Mesenchymal stem cell (in vitro differentiated cells and primary cell): ENCODE measurements around the gene SKAP2.

Experiments used
- DNase-seq: peaks from one replicate; pipeline ENCODE4 v3.0.0-alpha.2; 2013
- H2AFZ ChIP-seq: one replicate; pipeline ENCODE4 v1.6.1; 2013; ENCODE audit warnings: low read depth, mild to moderate bottlenecking, control low read depth, inconsistent platforms, low read length, moderate library complexity
- H2AK5ac ChIP-seq: 2 replicates; pipeline ENCODE4 v1.6.1; 2013; ENCODE audit warnings: low read length, moderate library complexity, mild to moderate bottlenecking, inconsistent platforms; ENCODE audit not compliant: severe bottlenecking
- H2BK120ac ChIP-seq: one replicate; pipeline ENCODE4 v1.6.1; 2013; ENCODE audit warnings: low read depth, mild to moderate bottlenecking, inconsistent platforms, low read length, moderate library complexity
- H2BK12ac ChIP-seq, 2 experiments: one replicate each; pipeline ENCODE4 v1.6.1; 2013; ENCODE audit warnings: inconsistent platforms in 2 of 2, low read length in 2 of 2, mild to moderate bottlenecking in 2 of 2, moderate library complexity in 2 of 2, control low read depth in 1 of 2
- H2BK15ac ChIP-seq: one replicate; pipeline ENCODE4 v1.6.1; 2013; ENCODE audit warnings: mild to moderate bottlenecking, low read depth, inconsistent platforms; ENCODE audit not compliant: poor library complexity, severe bottlenecking
- H2BK5ac ChIP-seq: 2 replicates; pipeline ENCODE4 v1.6.1; 2013; ENCODE audit warnings: low read depth, mild to moderate bottlenecking, low read length, control low read depth, inconsistent platforms; ENCODE audit not compliant: poor library complexity, severe bottlenecking
- H3K14ac ChIP-seq, 2 experiments: one replicate each; pipeline ENCODE4 v1.6.1; 2013; ENCODE audit warnings: inconsistent platforms in 2 of 2, low read length in 2 of 2, control low read depth in 1 of 2, mild to moderate bottlenecking in 1 of 2, moderate library complexity in 1 of 2
- H3K18ac ChIP-seq, 2 experiments: one replicate each; pipeline ENCODE4 v1.6.1; 2013; ENCODE audit warnings: inconsistent platforms in 2 of 2, low read length in 2 of 2, control low read depth in 1 of 2, low read depth in 1 of 2, mild to moderate bottlenecking in 1 of 2
- H3K23ac ChIP-seq, 2 experiments: one replicate each; pipeline ENCODE4 v1.6.1; 2013; ENCODE audit warnings: inconsistent platforms in 2 of 2, low read length in 2 of 2, mild to moderate bottlenecking in 2 of 2, moderate library complexity in 2 of 2, control low read depth in 1 of 2
- H3K27ac ChIP-seq: 2 replicates; pipeline ENCODE4 v1.5.1; 2013; ENCODE audit warnings: mild to moderate bottlenecking, moderate library complexity, low read length, control low read depth, inconsistent platforms; ENCODE audit not compliant: poor library complexity, severe bottlenecking
- H3K27me3 ChIP-seq, 2 experiments: 2 replicates each; pipeline versions ENCODE4 v1.6.1 to v1.7.0; 2013; ENCODE audit warnings: low read length in 2 of 2, mild to moderate bottlenecking in 2 of 2, moderate library complexity in 2 of 2, control low read depth in 1 of 2, inconsistent platforms in 1 of 2; ENCODE audit not compliant: control insufficient read depth in 1 of 2, insufficient read depth in 1 of 2
- H3K36me3 ChIP-seq, 2 experiments: 2 replicates each; pipeline versions ENCODE4 v1.6.1 to v1.7.0; 2013; ENCODE audit warnings: low read length in 2 of 2, control low read depth in 1 of 2, inconsistent platforms in 1 of 2, low read depth in 1 of 2, mild to moderate bottlenecking in 1 of 2; ENCODE audit not compliant: insufficient read depth in 2 of 2, control insufficient read depth in 1 of 2
- H3K4ac ChIP-seq, 2 experiments: one replicate each; pipeline ENCODE4 v1.6.1; 2013; ENCODE audit warnings: inconsistent platforms in 2 of 2, low read length in 2 of 2, mild to moderate bottlenecking in 2 of 2, moderate library complexity in 2 of 2, control low read depth in 1 of 2, low read depth in 1 of 2
- H3K4me1 ChIP-seq: 2 replicates; pipeline ENCODE4 v1.6.1; 2013; ENCODE audit warnings: low read depth, low read length, control low read depth; ENCODE audit not compliant: control insufficient read depth, insufficient read depth
- H3K4me2 ChIP-seq: 2 replicates; pipeline ENCODE4 v1.6.1; 2013; ENCODE audit warnings: low read length, mild to moderate bottlenecking, inconsistent platforms; ENCODE audit not compliant: poor library complexity, severe bottlenecking
- H3K4me3 ChIP-seq, 2 experiments: 2 replicates each; pipeline versions ENCODE4 v1.5.1 to v1.7.0; 2013; ENCODE audit warnings: low read length in 2 of 2, mild to moderate bottlenecking in 2 of 2, control low read depth in 1 of 2, low read depth in 1 of 2; ENCODE audit not compliant: insufficient read depth in 1 of 2
- H3K79me1 ChIP-seq: replicated peaks from 2 replicates; pipeline ENCODE4 v1.6.1; 2013; ENCODE audit warnings: mild to moderate bottlenecking, control low read depth, low read length, inconsistent platforms; ENCODE audit not compliant: poor library complexity, severe bottlenecking
- H3K9ac ChIP-seq: 2 replicates; pipeline ENCODE4 v1.7.0; 2013; ENCODE audit warnings: mild to moderate bottlenecking, low read length, moderate library complexity
- H3K9me3 ChIP-seq: 2 replicates; pipeline ENCODE4 v1.7.0; 2013; ENCODE audit warnings: mild to moderate bottlenecking, low read length; ENCODE audit not compliant: control insufficient read depth
- H4K8ac ChIP-seq: one replicate; pipeline ENCODE4 v1.6.1; 2013; ENCODE audit warnings: inconsistent platforms, mild to moderate bottlenecking, low read length, moderate library complexity
- H4K91ac ChIP-seq: one replicate; pipeline ENCODE4 v1.6.1; 2013; ENCODE audit warnings: mild to moderate bottlenecking, low read length, inconsistent platforms
- WGBS: methylation state at CpG from one replicate; pipeline ENCODE4 v1.1.7; 2013; ENCODE audit warnings: mixed read lengths; 5-methylcytosine and 5-hydroxymethylcytosine counted together

Gene SKAP2

GRCh38 chr7:26636808-26637207 is 227.6 kb downstream of the SKAP2 start:
- H3K27me3 ChIP-seq, result peaks cover 4 to 19% of the 10 kb centered on the region in 2 experiments

GRCh38 chr7:26633557-26633956 is 230.8 kb downstream of the SKAP2 start:
- H2AFZ ChIP-seq, result no peak overlapping the region
- no peak overlapping the region for H2BK120ac ChIP-seq
- no peaks in the 10 kb centered on the region for H3K9me3 ChIP-seq
- H3K18ac ChIP-seq, result no peak overlapping the region
- no peak overlapping the region for H2BK15ac ChIP-seq
- no peak overlapping the region for H2BK12ac ChIP-seq
- H3K27me3 ChIP-seq, result peaks cover 0 to 31% of the 10 kb centered on the region in 2 experiments
- no peak overlapping the region for H4K8ac ChIP-seq
- no peak overlapping the region for H3K4me3 ChIP-seq
- H3K4me2 ChIP-seq, result no peak overlapping the region
- no peak for DNase-seq
- H2AK5ac ChIP-seq, result no peak overlapping the region
- no peak overlapping the region for H3K27ac ChIP-seq
- H3K4ac ChIP-seq, result no peak overlapping the region
- H3K14ac ChIP-seq, result no peak overlapping the region
- H3K36me3 ChIP-seq, result no peaks in the 10 kb centered on the region
- H2BK5ac ChIP-seq, result no peak overlapping the region
- no peak overlapping the region for H4K91ac ChIP-seq
- H3K79me1 ChIP-seq, result no peaks in the 10 kb centered on the region
- no peak overlapping the region for H3K9ac ChIP-seq
- 100% methylated on average over 1 of the region's 3 CpGs for WGBS
- H3K23ac ChIP-seq, result no peak overlapping the region
- H3K4me1 ChIP-seq, result no peaks in the 10 kb centered on the region

More at GRCh38 chr7:26636808-26637207, 227.6 kb downstream of the SKAP2 start:
- Histone ChIP-seq H4K91ac (no peak overlapping the region), H3K4me1 (no peaks in the 10 kb centered on the region), H3K18ac (no peak overlapping the region), H3K36me3 (no peaks in the 10 kb centered on the region), H2BK12ac (no peak overlapping the region), H3K4ac (no peak overlapping the region), H3K9me3 (no peaks in the 10 kb centered on the region), H3K23ac (no peak overlapping the region), H2BK5ac (no peak overlapping the region), H2BK15ac (no peak overlapping the region), H3K4me3 (no peak overlapping the region), H2BK120ac (no peak overlapping the region), H2AFZ (no peak overlapping the region), H2AK5ac (no peak overlapping the region), H3K27ac (no peak overlapping the region), H4K8ac (no peak overlapping the region), H3K79me1 (no peaks in the 10 kb centered on the region), H3K9ac (no peak overlapping the region), H3K14ac (no peak overlapping the region), H3K4me2 (no peak overlapping the region)
- WGBS, result 85% methylated on average over 3 of the region's 3 CpGs
- DNase-seq, result no peak

- Histone ChIP-seq H2BK120ac (no peak overlapping the region), H2AFZ (no peak overlapping the region), H3K9me3 (no peaks in the 10 kb centered on the region), H4K8ac (no peak overlapping the region), H2AK5ac (no peak overlapping the region), H3K4me1 (no peaks in the 10 kb centered on the region), H3K14ac (no peak overlapping the region), H3K23ac (no peak overlapping the region), H4K91ac (no peak overlapping the region), H3K9ac (no peak overlapping the region), H3K18ac (no peak overlapping the region), H3K4me3 (no peak overlapping the region), H3K27me3 (peaks cover 5 to 39% of the 10 kb centered on the region in 2 experiments), H2BK5ac (no peak overlapping the region), H3K4ac (no peak overlapping the region), H3K79me1 (no peaks in the 10 kb centered on the region), H3K27ac (no peak overlapping the region), H2BK12ac (no peak overlapping the region), H2BK15ac (no peak overlapping the region), H3K36me3 (no peaks in the 10 kb centered on the region), H3K4me2 (no peak overlapping the region)
- no peak for DNase-seq
- WGBS, result 95% methylated on average over 6 of the region's 6 CpGs
Measured at GRCh38 chr7:26631601-26632000, 232.8 kb downstream of the SKAP2 start.

GRCh38 chr7:26630941-26631580 is 233.3 kb downstream of the SKAP2 start:
- no peak overlapping the region for H2BK12ac ChIP-seq
- H3K36me3 ChIP-seq, result no peaks in the 10 kb centered on the region
- H4K8ac ChIP-seq, result no peak overlapping the region
- no peak overlapping the region for H2BK15ac ChIP-seq
- no peak for DNase-seq
- 89% methylated on average over 13 of the region's 14 CpGs for WGBS
- H3K9ac ChIP-seq, result no peak overlapping the region
- H3K27me3 ChIP-seq, result peaks cover 5 to 41% of the 10 kb centered on the region in 2 experiments
- H3K4ac ChIP-seq, result no peak overlapping the region
- no peaks in the 10 kb centered on the region for H3K4me1 ChIP-seq
- no peak overlapping the region for H3K23ac ChIP-seq
- H2AFZ ChIP-seq, result no peak overlapping the region
- no peak overlapping the region for H3K14ac ChIP-seq
- H2AK5ac ChIP-seq, result no peak overlapping the region
- H3K4me2 ChIP-seq, result no peak overlapping the region
- H2BK5ac ChIP-seq, result no peak overlapping the region
- no peak overlapping the region for H3K4me3 ChIP-seq
- no peak overlapping the region for H3K27ac ChIP-seq
- no peaks in the 10 kb centered on the region for H3K9me3 ChIP-seq
- H3K18ac ChIP-seq, result no peak overlapping the region
- H4K91ac ChIP-seq, result no peak overlapping the region
- H3K79me1 ChIP-seq, result no peaks in the 10 kb centered on the region
- H2BK120ac ChIP-seq, result no peak overlapping the region
